ENCODE results near the gene TMEM125.

Gene TMEM125

GRCh38 chr1:43269627-43270375 is at the start of gene TMEM125:
Gene TMEM125, plus strand, starts transcription at chr1:43269983. Its CDS starts 2,740 bp downstream, at chr1:43272723.
- DNase-seq: no peak

GRCh38 chr1:43220905-43221778 is 48.6 kb upstream of the TMEM125 start:
- DNase-seq: no peak

- no peak for DNase-seq
These were observed 48.0 kb upstream of the TMEM125 start for GRCh38 chr1:43221797-43222196.

- DNase-seq: no peak
These were observed 46.9 kb upstream of the TMEM125 start for GRCh38 chr1:43222879-43223278.

GRCh38 chr1:43225168-43225567 is 44.6 kb upstream of the TMEM125 start:
- no peak for DNase-seq

- DNase-seq: peak; percentile 78
These were observed 42.5 kb upstream of the TMEM125 start for GRCh38 chr1:43227143-43227764.

GRCh38 chr1:43229826-43230780 is 39.7 kb upstream of the TMEM125 start:
- DNase-seq: no peak

- no peak for DNase-seq
These were observed 37.7 kb upstream of the TMEM125 start for GRCh38 chr1:43232074-43232473.

GRCh38 chr1:43232482-43232881 is 37.3 kb upstream of the TMEM125 start:
- DNase-seq: no peak

GRCh38 chr1:43233631-43234030 is 36.2 kb upstream of the TMEM125 start:
- no peak for DNase-seq

- DNase-seq: no peak
These were observed 35.5 kb upstream of the TMEM125 start for GRCh38 chr1:43234267-43234666.

GRCh38 chr1:43235040-43235439 is 34.7 kb upstream of the TMEM125 start:
- DNase-seq: no peak

GRCh38 chr1:43235451-43236121 is 34.2 kb upstream of the TMEM125 start:
- DNase-seq: no peak

GRCh38 chr1:43237121-43237520 is 32.7 kb upstream of the TMEM125 start:
- no peak for DNase-seq

GRCh38 chr1:43238085-43238484 is 31.7 kb upstream of the TMEM125 start:
- peak; percentile 60 for DNase-seq

- DNase-seq: no peak
These were observed 30.8 kb upstream of the TMEM125 start for GRCh38 chr1:43238991-43239469.

- no peak for DNase-seq
These were observed 30.3 kb upstream of the TMEM125 start for GRCh38 chr1:43239484-43239883.

GRCh38 chr1:43241413-43241836 is 28.4 kb upstream of the TMEM125 start:
- DNase-seq: no peak

- DNase-seq: no peak
These were observed 26.5 kb upstream of the TMEM125 start for GRCh38 chr1:43243299-43243698.

- DNase-seq: no peak
These were observed 23.1 kb upstream of the TMEM125 start for GRCh38 chr1:43246466-43247213.
